ENCODE results near the gene SLC1A5. TPM values are rescaled to one million over a fixed set of nuclear protein-coding genes. Genes with fewer than 3 reads are reported as not detected.

Gene SLC1A5
- total RNA-seq, 1 experiment from 2014 or later, result 239 TPM

DNA sequence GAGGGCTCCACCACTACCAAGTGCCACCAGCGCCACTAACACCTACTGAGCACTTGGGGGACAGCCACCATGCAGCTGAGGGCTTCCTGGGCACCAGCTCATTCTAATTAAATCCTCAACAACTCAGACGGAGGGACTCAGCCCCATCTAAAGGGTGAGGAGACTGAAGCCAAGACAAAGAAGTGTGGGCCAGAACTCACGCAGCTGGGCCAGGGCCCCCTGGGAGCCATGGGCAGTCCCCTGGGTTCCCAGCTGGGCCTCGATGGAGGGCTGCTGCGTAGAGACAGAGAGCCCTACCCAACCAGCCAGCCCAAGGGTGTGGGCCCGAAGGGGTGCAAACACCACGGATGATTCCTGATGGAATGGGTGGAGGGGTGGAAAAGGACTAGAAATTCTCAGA lies 58.7 kb downstream of the SLC1A5 start:
- DNase-seq (ENCODE audit: low spot score) (no peak), ATAC-seq (no peak)
- Mint-ChIP-seq H3K9me3 (no peaks in the 10 kb centered on the region), H3K27ac (no peak overlapping the region), H3K36me3 (peaks cover 70% of the 10 kb centered on the region), H3K4me3 (no peak overlapping the region), H3K4me1 (peaks cover 14% of the 10 kb centered on the region), H3K27me3 (ENCODE audit: low read depth) (no peaks in the 10 kb centered on the region; the same call in 1 of the 2 replicates)
- CTCF ChIA-PET, result interaction anchor here (1.0 to 3.5 kb wide), 17 partner anchors 8 to 115 kb away, joined by 3 to 26 read pairs (median 9); partner anchors contain the start of genes DACT3, FKRP and PRKD2
- POLR2A ChIA-PET, result no interaction called here
- TF ChIP-seq, protein P1, sequence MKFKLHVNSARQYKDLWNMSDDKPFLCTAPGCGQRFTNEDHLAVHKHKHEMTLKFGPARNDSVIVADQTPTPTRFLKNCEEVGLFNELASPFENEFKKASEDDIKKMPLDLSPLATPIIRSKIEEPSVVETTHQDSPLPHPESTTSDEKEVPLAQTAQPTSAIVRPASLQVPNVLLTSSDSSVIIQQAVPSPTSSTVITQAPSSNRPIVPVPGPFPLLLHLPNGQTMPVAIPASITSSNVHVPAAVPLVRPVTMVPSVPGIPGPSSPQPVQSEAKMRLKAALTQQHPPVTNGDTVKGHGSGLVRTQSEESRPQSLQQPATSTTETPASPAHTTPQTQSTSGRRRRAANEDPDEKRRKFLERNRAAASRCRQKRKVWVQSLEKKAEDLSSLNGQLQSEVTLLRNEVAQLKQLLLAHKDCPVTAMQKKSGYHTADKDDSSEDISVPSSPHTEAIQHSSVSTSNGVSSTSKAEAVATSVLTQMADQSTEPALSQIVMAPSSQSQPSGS (CRISPR knock-in tag; IDR thresholded peaks at IDR 0.05; ENCODE audit: borderline replicate concordance, low read depth), result no peak
- TF ChIP-seq SOX15 (CRISPR knock-in tag; IDR thresholded peaks at IDR 0.05) (no peak), SMAD4 (CRISPR knock-in tag; IDR thresholded peaks at IDR 0.05) (no peak), RORB (CRISPR knock-in tag; IDR thresholded peaks at IDR 0.05) (no peak), ZNF671 (CRISPR knock-in tag; IDR thresholded peaks at IDR 0.05) (no peak)

DNA sequence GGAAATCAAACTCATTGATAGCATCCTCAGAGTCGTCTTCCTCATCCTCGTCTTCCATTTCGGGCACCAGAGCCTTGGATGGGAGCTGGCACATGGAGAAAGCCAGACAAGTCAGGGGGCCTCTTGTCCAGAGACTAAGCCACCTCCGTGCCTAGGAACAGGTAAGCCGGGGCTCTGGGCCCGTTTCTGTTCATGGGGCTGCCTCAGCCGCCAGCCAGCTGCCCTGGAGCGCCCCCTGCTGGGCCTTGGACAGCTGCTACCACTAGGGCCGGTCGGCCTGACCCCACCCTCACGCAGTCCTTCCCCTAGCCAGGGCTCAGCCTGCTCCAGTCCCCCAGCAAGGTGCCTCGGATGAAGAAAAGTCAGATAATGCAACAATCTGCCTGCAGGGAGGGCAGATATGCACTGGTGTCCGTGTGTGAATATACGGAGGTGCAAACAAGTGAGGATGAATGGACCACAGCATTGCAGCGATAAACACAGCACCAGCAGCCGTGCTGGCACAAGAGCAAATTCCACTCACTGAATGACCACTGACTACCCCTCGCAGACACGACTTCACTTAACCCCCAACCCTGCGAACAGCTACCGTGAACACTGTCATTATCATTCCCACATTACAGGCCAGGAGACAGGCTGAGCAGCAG lies 59.6 kb downstream of the SLC1A5 start:
- Mint-ChIP-seq H3K27ac (peak overlapping the region; percentile 59; the same call in 1 of the 2 replicates), H3K27me3 (ENCODE audit: low read depth) (no peaks in the 10 kb centered on the region; the same call in 1 of the 2 replicates), H3K9me3 (no peaks in the 10 kb centered on the region), H3K4me1 (peaks cover 14% of the 10 kb centered on the region), H3K4me3 (no peak overlapping the region), H3K36me3 (peaks cover 68% of the 10 kb centered on the region)
- ChIA-PET POLR2A (no interaction called here), CTCF (interaction anchor here (0.6 to 3.5 kb wide), 26 partner anchors 8 to 140 kb away, joined by 3 to 26 read pairs (median 5); partner anchors contain the start of genes DACT3, FKRP and PRKD2)
- ATAC-seq (peak; percentile 87), DNase-seq (ENCODE audit: low spot score) (peak; percentile 80)
- TF ChIP-seq ZNF121 (CRISPR knock-in tag; IDR thresholded peaks at IDR 0.05) (peak; percentile 94), SMAD4 (CRISPR knock-in tag; IDR thresholded peaks at IDR 0.05) (no peak)
- TF ChIP-seq, protein P2, sequence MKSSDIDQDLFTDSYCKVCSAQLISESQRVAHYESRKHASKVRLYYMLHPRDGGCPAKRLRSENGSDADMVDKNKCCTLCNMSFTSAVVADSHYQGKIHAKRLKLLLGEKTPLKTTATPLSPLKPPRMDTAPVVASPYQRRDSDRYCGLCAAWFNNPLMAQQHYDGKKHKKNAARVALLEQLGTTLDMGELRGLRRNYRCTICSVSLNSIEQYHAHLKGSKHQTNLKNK (CRISPR knock-in tag; IDR thresholded peaks at IDR 0.05), result no peak
- TF ChIP-seq, protein P3, sequence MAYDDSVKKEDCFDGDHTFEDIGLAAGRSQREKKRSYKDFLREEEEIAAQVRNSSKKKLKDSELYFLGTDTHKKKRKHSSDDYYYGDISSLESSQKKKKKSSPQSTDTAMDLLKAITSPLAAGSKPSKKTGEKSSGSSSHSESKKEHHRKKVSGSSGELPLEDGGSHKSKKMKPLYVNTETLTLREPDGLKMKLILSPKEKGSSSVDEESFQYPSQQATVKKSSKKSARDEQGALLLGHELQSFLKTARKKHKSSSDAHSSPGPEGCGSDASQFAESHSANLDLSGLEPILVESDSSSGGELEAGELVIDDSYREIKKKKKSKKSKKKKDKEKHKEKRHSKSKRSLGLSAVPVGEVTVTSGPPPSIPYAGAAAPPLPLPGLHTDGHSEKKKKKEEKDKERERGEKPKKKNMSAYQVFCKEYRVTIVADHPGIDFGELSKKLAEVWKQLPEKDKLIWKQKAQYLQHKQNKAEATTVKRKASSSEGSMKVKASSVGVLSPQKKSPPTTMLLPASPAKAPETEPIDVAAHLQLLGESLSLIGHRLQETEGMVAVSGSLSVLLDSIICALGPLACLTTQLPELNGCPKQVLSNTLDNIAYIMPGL (CRISPR knock-in tag; IDR thresholded peaks at IDR 0.05), result no peak
- TF ChIP-seq, protein P4, sequence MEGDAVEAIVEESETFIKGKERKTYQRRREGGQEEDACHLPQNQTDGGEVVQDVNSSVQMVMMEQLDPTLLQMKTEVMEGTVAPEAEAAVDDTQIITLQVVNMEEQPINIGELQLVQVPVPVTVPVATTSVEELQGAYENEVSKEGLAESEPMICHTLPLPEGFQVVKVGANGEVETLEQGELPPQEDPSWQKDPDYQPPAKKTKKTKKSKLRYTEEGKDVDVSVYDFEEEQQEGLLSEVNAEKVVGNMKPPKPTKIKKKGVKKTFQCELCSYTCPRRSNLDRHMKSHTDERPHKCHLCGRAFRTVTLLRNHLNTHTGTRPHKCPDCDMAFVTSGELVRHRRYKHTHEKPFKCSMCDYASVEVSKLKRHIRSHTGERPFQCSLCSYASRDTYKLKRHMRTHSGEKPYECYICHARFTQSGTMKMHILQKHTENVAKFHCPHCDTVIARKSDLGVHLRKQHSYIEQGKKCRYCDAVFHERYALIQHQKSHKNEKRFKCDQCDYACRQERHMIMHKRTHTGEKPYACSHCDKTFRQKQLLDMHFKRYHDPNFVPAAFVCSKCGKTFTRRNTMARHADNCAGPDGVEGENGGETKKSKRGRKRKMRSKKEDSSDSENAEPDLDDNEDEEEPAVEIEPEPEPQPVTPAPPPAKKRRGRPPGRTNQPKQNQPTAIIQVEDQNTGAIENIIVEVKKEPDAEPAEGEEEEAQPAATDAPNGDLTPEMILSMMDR (IDR thresholded peaks at IDR 0.05), result peak; percentile 79
- TF ChIP-seq, protein P5, sequence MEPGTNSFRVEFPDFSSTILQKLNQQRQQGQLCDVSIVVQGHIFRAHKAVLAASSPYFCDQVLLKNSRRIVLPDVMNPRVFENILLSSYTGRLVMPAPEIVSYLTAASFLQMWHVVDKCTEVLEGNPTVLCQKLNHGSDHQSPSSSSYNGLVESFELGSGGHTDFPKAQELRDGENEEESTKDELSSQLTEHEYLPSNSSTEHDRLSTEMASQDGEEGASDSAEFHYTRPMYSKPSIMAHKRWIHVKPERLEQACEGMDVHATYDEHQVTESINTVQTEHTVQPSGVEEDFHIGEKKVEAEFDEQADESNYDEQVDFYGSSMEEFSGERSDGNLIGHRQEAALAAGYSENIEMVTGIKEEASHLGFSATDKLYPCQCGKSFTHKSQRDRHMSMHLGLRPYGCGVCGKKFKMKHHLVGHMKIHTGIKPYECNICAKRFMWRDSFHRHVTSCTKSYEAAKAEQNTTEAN (CRISPR knock-in tag; IDR thresholded peaks at IDR 0.05), result no peak

DNA sequence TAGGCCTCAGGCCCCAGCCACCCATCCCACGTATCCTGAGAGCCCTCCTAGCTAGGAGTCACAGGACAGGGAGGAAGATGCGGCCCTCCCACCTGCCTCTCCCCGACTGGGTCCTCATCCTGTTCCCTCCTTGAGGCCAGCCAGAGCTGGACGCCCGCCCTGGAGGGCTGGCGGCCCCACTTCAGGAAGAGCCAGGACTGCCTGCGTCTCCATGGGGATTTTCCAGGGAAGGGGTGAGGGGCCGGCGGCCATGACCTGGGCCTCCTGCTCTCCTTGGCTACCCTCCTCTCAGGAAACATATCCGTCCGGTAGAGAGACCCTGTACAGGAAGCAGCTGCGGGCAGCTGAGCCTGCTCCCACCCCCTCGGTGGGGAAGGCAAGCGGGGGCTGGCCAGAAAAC lies 60.2 kb downstream of the SLC1A5 start:
- no peaks in the 10 kb centered on the region; the same call in 1 of the 2 replicates for H3K27me3 Mint-ChIP-seq (ENCODE audit: low read depth)
- H3K4me1 Mint-ChIP-seq, result peaks cover 14% of the 10 kb centered on the region
- peaks cover 62% of the 10 kb centered on the region for H3K36me3 Mint-ChIP-seq
- no peak overlapping the region for H3K4me3 Mint-ChIP-seq
- no peak for ATAC-seq
- ChIA-PET POLR2A (no interaction called here), CTCF (interaction anchor here (0.6 to 3.5 kb wide), 21 partner anchors 9 to 126 kb away, joined by 3 to 26 read pairs (median 7); partner anchors contain the start of genes DACT3, FKRP and PRKD2)
- TF ChIP-seq FOXP1 (CRISPR knock-in tag; IDR thresholded peaks at IDR 0.05; ENCODE audit: borderline replicate concordance), result no peak
- no peak for TF ChIP-seq MYBL2 (CRISPR knock-in tag; IDR thresholded peaks at IDR 0.05)
- TF ChIP-seq, protein P6, sequence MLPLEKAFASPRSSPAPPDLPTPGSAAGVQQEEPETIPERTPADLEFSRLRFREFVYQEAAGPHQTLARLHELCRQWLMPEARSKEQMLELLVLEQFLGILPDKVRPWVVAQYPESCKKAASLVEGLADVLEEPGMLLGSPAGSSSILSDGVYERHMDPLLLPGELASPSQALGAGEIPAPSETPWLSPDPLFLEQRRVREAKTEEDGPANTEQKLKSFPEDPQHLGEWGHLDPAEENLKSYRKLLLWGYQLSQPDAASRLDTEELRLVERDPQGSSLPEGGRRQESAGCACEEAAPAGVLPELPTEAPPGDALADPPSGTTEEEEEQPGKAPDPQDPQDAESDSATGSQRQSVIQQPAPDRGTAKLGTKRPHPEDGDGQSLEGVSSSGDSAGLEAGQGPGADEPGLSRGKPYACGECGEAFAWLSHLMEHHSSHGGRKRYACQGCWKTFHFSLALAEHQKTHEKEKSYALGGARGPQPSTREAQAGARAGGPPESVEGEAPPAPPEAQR (CRISPR knock-in tag; IDR thresholded peaks at IDR 0.05), result no peak
- H3K9me3 Mint-ChIP-seq, result no peaks in the 10 kb centered on the region
- no peak for DNase-seq (ENCODE audit: low spot score)
- no peak overlapping the region for H3K27ac Mint-ChIP-seq
